ENCODE results near the gene MCOLN3.
"Not testable (repeated sequence)": the region's sequence is repeated elsewhere in the genome, so short reads cannot be mapped to it uniquely, and the experiment has no call there.

The MCOLN3 gene

DNA sequence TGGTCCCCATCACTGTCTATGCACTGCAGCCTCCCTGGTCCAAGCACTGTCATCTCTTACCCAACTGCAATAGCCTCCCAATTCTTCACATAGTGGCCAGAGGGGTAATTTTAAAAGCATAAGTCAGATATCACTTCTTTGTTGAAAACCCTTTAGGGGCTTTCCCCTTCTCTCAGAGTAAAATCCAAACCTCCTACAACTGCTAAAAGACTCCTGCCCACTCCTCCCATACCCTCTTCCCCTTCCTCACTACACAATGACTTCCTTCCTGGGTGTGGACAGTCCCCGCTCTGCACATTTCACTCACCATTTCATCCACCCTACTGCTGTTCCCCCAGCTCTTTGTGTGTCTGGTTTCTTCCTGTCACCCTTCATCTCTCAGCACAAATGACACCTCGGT, 59.7 kb downstream of the MCOLN3 start:
- no peak for DNase-seq

DNA sequence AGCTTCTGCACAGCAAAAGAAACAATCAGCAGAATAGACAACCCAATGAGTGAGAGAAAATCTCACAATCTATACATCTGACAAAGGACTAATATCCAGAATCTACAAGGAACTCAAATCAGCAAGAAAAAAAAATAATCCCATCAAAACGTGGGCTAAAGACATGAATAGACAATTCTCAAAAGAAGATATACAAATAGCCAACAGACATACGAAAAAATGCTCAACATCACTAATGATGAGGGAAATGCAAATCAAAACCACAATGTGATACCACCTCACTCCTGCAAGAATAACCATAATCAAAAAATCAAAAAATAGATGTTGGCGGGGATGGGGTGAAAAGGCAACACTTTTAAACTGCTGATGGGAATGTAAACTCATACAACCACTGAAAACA, 61.7 kb downstream of the MCOLN3 start:
- not testable (repeated sequence) for DNase-seq

DNA sequence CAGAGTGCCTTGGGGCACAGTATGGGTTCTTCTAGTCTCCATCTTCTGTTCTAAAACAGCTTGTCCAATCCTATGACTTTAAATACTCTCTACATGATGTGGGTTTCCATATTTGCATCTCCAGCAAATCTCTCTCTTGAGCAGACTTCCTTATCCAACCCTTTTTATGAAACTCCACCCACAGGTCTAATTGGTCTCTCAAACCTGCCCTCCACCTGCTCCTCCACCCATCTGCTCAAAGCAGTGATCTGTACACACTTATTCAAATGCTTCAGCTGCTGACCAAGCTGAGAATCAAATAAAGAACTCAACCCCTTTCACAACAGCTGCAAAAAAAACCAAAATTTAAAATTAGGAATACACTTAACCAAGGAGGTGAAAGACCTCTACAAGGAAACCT, 62.9 kb downstream of the MCOLN3 start:
- no peak for DNase-seq

DNA sequence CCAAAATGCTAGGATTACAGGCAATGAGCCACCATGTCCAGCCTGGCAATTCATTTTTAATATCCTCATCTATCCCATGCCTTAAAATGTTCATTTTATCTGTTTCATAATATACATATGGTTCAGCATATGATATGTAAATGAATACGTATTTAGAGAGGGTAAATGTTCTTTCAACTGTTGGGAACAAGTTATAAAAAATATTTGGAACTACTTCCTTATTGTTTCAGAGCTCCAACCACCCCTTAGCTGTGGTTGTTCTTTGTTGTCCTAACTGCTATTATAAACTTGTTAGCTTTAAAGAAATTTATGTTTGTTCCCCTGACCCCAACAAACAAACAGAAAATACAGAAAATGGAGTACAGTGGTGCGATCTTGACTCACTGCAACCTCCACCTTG, 65.9 kb downstream of the MCOLN3 start:
- no peak for DNase-seq

DNA sequence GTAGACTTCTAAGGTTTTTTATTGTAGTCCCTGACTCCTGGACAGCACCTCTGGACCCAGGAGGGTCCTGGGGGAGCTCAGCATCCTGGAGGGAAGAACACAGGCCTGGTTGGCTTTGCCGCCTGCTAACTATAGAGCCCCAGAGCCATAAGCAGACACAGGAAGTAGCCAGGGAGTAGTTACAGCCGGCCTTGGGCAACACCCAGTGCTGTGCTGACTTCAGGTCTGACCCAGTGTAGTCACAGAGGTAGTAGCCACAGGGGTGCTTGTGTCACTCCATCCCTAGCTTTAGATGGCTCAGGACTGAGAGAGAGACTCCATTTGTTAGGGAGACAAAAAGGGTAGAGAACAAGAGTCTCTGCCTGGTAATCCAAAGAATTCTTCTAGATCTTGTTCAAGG, 73.3 kb downstream of the MCOLN3 start:
- no peak for DNase-seq

DNA sequence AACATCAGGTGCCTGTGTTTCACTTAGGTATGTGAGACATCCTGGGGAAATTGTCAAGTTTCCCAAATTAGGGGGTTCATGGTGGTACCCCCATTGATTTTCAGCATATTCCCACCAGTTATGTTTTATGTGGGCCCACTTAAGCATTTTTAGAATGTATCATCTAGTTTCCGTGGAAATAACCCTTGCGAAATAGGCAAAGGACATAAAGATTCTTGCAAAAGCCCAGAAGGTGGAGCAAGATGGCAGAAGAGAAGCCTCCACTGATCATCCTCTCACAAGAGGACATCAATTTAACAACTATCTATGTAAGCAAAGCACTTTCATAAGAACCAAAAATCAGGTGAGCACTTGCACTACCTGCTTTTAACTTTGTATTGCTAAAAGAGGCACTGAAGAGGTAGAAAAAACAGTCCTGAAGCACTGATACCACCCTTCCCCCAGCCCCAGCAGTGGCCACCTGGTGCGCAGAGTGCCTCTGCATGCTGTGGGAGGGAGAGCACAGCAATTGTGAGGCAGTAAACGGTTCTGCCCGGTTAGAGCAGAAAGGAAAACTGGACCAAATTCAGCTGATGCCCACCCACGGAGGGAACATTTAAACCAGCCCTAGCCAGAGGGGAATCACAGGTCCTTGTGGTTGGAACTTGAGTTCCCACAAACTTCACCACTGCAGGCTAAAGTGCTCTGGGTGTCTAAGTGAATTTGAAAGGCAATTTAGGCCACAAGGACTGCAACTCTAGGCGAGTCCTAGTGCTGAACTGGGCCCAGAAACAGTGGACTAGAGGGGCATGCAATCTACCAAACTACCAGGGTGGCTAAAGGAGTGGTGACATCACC, 74.6 kb downstream of the MCOLN3 start:
- DNase-seq, result no peak

DNA sequence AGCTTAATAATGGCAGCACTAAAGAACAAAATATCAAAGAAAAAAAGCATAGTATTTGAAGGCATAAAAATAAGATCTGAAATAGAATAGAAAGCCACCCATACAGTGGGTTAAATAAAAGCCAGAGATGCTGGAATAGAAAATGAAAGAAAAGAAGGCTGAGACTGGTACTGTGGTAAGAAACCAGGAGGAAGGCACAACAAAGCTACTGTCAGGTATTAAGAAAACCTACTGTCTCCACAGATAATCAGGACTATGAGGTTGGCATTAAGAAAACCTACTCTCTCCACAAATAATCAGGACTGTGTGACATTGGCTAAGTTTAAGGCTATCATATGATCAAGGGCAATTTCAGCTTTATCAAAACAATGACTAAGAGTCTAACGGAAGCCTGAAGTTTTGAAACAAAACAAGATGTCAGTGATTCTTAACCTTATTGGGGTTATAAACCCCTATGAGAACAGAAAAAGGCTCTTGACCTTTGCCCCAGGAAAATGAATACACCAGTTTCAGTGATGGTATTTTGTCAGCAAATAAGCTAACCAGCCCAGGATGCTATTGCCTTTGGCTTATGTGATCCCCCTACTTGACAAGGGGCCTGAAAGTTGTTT, 75.8 kb downstream of the MCOLN3 start:
- DNase-seq, result no peak

DNA sequence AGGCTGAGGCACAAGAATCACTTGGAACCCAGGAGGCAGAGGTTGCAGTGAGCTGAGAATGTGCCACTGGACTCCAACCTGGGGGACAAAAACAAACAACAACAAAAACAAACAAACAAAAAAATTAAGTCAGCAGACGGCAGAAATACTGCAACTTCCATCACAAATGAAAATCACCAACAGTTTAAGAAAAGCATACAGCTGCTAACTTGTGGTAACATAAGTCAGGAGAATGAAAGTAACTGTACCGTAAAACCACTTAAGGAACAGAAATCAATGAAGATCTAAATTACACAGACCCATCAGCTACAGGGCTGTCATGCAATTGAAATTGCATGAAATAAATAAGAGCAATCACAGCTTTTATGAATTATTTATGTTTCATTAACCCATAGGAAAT, 76.3 kb downstream of the MCOLN3 start:
- DNase-seq, result no peak

DNA sequence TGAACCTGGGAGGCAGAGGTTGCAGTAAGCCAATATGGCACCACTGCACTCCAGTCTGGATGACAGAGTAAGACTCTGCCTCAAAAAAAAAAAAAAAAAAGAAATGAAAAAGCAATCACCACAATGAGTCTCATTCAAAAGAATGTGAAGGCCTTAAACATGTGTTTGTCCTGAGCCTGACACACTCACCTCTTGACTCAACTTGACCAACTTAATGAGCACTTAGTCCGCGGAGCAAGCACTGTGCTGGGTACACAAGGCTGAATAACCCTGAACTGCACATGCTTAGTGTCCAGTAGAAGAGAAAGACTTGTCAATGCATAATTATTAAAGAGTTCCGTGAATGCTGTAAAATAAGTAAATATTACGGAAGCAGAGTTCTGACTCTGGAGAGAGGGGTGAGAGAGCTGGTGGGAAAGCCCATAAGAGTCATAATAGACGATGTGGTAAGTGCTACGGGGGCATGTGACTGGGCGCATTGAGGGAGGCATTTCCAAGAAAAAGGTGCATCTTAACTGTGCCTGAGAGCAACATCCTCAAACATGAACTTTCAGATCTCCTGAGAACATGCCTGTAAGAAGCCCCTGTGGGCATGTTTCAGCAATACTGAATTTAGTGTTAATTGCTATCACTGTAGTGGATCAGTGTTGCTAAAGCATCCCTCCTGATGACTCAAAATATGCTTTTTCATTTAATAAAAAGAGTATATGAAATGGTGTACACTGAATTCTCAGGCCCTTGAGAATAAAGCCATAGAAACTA, 78.6 kb downstream of the MCOLN3 start:
- no peak for DNase-seq

DNA sequence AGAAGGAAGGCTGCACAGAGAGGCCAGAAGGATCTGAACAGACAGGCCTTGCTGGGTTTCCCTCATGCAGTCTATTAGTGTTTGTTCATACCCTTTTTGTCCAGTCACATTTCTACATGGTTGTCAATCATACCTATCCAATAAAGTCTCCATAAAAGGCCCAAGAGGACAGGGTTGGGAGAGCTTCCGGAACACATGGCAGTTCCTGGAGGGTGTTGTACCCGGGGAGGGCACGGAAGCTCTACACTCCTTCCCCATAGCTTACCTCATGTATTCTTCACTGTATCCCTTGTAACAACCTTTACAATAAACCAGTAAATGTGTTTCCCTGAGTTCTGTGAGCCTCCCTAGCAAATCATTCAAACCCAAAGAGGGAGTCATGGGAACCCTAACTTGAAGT, 79.4 kb downstream of the MCOLN3 start:
- no peak for DNase-seq

DNA sequence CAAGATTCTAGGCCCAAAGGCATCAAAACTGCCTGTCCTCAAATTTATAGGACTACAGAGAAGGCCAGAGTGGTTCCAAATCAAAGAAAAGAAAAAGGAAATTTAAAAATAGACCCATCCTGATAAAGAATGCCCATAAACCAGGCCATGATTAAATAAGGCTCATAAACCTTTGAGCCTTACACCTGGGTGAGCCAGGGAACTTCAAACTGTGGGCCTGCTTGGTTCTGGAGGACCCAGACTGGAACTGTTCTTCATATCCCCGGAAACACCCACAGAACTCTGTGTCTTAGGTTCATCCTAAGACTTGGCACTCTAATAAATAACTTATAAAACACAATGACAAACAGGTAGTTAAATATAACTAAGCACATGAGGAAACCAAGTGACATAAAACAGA, 80.2 kb downstream of the MCOLN3 start:
- no peak for DNase-seq
